ENCODE data around the gene SRCAP.
"Not testable (repeated sequence)": the region's sequence is repeated elsewhere in the genome, so short reads cannot be mapped to it uniquely, and the experiment has no call there.

Gene SRCAP

GRCh38 chr16:30700971-30701370 is 2.0 kb downstream of the SRCAP start:
- no peak for DNase-seq (ENCODE audit: low spot score)
- TF ChIP-seq CTCF (IDR thresholded peaks at IDR 0.05; ENCODE audit: extremely low read depth, missing control alignments) = no peak

GRCh38 chr16:30703071-30703470 is 4.1 kb downstream of the SRCAP start:
- DNase-seq (ENCODE audit: low spot score) = not testable (repeated sequence)

GRCh38 chr16:30703971-30704370 is 5.0 kb downstream of the SRCAP start:
- DNase-seq (ENCODE audit: low spot score) = no peak
- TF ChIP-seq CTCF (IDR thresholded peaks at IDR 0.05; ENCODE audit: extremely low read depth, missing control alignments) = no peak

- no peak for TF ChIP-seq CTCF (IDR thresholded peaks at IDR 0.05; ENCODE audit: extremely low read depth, missing control alignments)
- DNase-seq (ENCODE audit: low spot score) = no peak
Observed at GRCh38 chr16:30706046-30706445, 7.1 kb downstream of the SRCAP start.

- DNase-seq (ENCODE audit: low spot score) = no peak
- no peak for TF ChIP-seq CTCF (IDR thresholded peaks at IDR 0.05; ENCODE audit: extremely low read depth, missing control alignments)
Observed at GRCh38 chr16:30710971-30711370, 12.0 kb downstream of the SRCAP start.

- no peak for TF ChIP-seq CTCF (IDR thresholded peaks at IDR 0.05; ENCODE audit: extremely low read depth, missing control alignments)
- no peak for DNase-seq (ENCODE audit: low spot score)
Observed at GRCh38 chr16:30711712-30712111, 12.7 kb downstream of the SRCAP start.

- TF ChIP-seq CTCF (IDR thresholded peaks at IDR 0.05; ENCODE audit: extremely low read depth, missing control alignments) = no peak
- no peak for DNase-seq (ENCODE audit: low spot score)
Observed at GRCh38 chr16:30715750-30716445, 16.9 kb downstream of the SRCAP start.

GRCh38 chr16:30720086-30720485 is 21.1 kb downstream of the SRCAP start:
- no peak for DNase-seq (ENCODE audit: low spot score)
- no peak for TF ChIP-seq CTCF (IDR thresholded peaks at IDR 0.05; ENCODE audit: extremely low read depth, missing control alignments)
